ENCODE results near the gene PYM1. TPM values are rescaled to one million over a fixed set of nuclear protein-coding genes. Genes with fewer than 3 reads are reported as not detected.

Gene PYM1
- total and polyA plus RNA-seq, 7 donors = 14.6 to 39.8 (median 19.0) TPM

DNA sequence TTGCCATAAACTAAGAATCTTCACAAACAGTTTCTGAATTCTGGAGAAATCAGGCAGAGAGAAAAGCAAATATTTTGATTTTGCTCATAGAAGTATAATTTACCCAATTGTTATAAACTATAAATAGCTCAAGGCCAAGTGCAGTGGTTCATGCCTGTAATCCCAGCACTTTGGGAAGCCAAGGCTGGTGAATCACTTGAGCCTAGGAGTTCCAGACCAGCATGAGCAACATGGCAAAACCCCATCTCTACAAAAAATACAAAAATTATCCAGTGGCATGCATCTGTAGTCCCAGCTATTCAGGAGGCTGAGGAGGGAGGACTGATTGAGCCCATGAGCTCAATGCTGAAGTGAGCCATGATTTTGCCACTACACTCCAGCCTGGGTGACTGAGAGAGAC is 65.4 kb downstream of the PYM1 start:
- ATAC-seq (no peak), DNase-seq (no peak)
- Histone ChIP-seq H3K9me3 (peaks cover 7% of the 10 kb centered on the region), H3K27me3 (ENCODE audit: insufficient read depth in 3 of 3, low read length in 2 of 3) (no peaks in the 10 kb centered on the region), H3K27ac (no peak overlapping the region), H3K36me3 (ENCODE audit: insufficient read depth in 1 of 2, low read depth in 1 of 2) (no peaks in the 10 kb centered on the region), H3K4me3 (no peak overlapping the region), H3K4me1 (no peaks in the 10 kb centered on the region)
- TF ChIP-seq CTCF (IDR thresholded peaks at IDR 0.05) = no peak
- intact Hi-C loops (cut with DNase I) = no loop called here

DNA sequence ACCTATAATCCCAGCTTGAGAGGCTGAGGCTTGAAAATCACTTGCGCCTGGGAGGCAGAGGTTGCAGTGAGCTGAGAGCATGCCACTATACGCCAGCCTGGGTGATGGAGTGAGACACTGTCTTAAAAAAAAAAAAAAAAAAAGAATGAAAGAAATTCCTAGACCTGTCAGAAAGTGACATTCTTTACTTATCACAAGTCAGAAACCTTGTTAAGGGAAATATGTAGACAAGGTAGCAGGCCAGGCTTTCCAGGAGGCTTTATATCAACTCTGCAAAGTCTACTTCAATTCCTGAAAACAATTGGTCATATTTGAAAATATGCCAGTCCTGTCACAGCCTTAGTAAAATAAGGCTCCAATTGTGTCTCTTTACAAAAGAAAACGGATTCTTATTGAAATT is 65.8 kb downstream of the PYM1 start:
- WGBS, 3 donors = 67 to 85% (median 83%) methylated on average over 3 of the region's 3 CpGs
- Histone ChIP-seq H3K9me3 (peaks cover 7% of the 10 kb centered on the region), H3K27me3 (ENCODE audit: insufficient read depth in 3 of 3, low read length in 2 of 3) (no peaks in the 10 kb centered on the region), H3K27ac (no peak overlapping the region), H3K4me3 (no peak overlapping the region), H3K4me1 (no peaks in the 10 kb centered on the region), H3K36me3 (ENCODE audit: insufficient read depth in 1 of 2, low read depth in 1 of 2) (no peaks in the 10 kb centered on the region)
- no peak for DNase-seq
- intact Hi-C loops (cut with DNase I) = no loop called here
- no peak for TF ChIP-seq CTCF (IDR thresholded peaks at IDR 0.05)
- no peak for ATAC-seq

DNA sequence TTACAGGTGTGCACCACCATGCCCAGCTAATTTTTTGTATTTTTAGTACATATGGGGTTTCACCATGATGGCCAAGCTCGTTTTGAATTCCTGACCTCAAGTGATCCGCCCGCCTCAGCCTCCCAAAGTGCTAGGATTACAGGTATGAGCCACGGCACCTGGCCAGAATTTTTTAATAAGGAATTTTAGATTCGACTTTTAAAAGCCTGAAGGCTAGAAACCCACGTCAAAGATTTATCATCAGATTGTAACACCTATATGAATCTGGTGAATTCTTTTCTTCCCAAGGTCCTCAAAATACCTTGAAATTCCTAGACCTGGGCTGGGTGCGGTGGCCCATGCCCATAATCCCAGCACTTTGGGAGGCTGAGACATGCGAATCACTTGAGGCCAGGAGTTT is 66.3 kb downstream of the PYM1 start:
- DNase-seq (no peak), ATAC-seq (no peak)
- Histone ChIP-seq H3K27ac (no peak overlapping the region), H3K4me3 (no peak overlapping the region), H3K27me3 (ENCODE audit: insufficient read depth in 3 of 3, low read length in 2 of 3) (no peaks in the 10 kb centered on the region), H3K36me3 (ENCODE audit: insufficient read depth in 1 of 2, low read depth in 1 of 2) (no peaks in the 10 kb centered on the region), H3K9me3 (peaks cover 7% of the 10 kb centered on the region), H3K4me1 (no peaks in the 10 kb centered on the region)
- no peak for TF ChIP-seq CTCF (IDR thresholded peaks at IDR 0.05)
- WGBS, 3 donors = 88 to 90% (median 89%) methylated on average over 8 of the region's 8 CpGs
- intact Hi-C loops (cut with DNase I) = no loop called here

GRCh38 chr12:55852740-55853139 is 75.0 kb downstream of the PYM1 start:
- no peak for DNase-seq
- TF ChIP-seq CTCF (IDR thresholded peaks at IDR 0.05) = no peak
- Histone ChIP-seq H3K4me3 (no peak overlapping the region), H3K4me1 (no peaks in the 10 kb centered on the region), H3K9me3 (no peaks in the 10 kb centered on the region), H3K27ac (no peak overlapping the region), H3K36me3 (ENCODE audit: insufficient read depth in 1 of 2, low read depth in 1 of 2) (no peaks in the 10 kb centered on the region), H3K27me3 (ENCODE audit: insufficient read depth in 3 of 3, low read length in 2 of 3) (peaks cover 0 to 20% (median 3%) of the 10 kb centered on the region in 3 donors)
- no peak for ATAC-seq
- WGBS, 3 donors = 34 to 39% (median 38%) methylated on average over 1 of the region's 1 CpG
- intact Hi-C loops (cut with DNase I) = no loop called here

Other genes with a start within 250 kb of the PYM1 start
- gene ITGA7, start 220.0 kb downstream of the PYM1 start, total RNA-seq = 100 to 1,000 TPM; 297 to 433 (median 350) TPM
- 100 to 1,000 TPM in 2 of 3 donors, 10 to 100 TPM in 1; 51.8 to 254 (median 152) TPM for gene ITGA7, start 220.0 kb downstream of the PYM1 start, polyA plus RNA-seq
- gene BLOC1S1, start 211.8 kb downstream of the PYM1 start, total RNA-seq = 100 to 1,000 TPM; 127 to 193 (median 165) TPM
- gene BLOC1S1, start 211.8 kb downstream of the PYM1 start, polyA plus RNA-seq = 100 to 1,000 TPM; 185 to 260 (median 228) TPM
- 10 to 100 TPM; 11.4 to 25.4 (median 16.0) TPM for gene RDH5, start 207.5 kb downstream of the PYM1 start, total RNA-seq
- gene RDH5, start 207.5 kb downstream of the PYM1 start, polyA plus RNA-seq = 10 to 100 TPM in 2 of 3 donors, 1 to 10 TPM in 1; 7.0 to 14.0 (median 11.9) TPM
- 1,000 to 10,000 TPM in 2 of 4 donors, 100 to 1,000 TPM in 2; 592 to 1,401 (median 983) TPM for gene CD63, start 198.9 kb downstream of the PYM1 start, total RNA-seq
- 1,000 to 10,000 TPM; 1,147 to 2,407 (median 1,257) TPM for gene CD63, start 198.9 kb downstream of the PYM1 start, polyA plus RNA-seq
- gene GDF11, start 184.8 kb downstream of the PYM1 start, total RNA-seq = 1 to 10 TPM in 3 of 4 donors, under 1 TPM in 1; 0.88 to 4.8 (median 1.4) TPM
- 1 to 10 TPM in 2 of 3 donors, under 1 TPM in 1; 0.34 to 3.7 (median 2.3) TPM for gene GDF11, start 184.8 kb downstream of the PYM1 start, polyA plus RNA-seq
- 10 to 100 TPM; 38.3 to 52.6 (median 43.0) TPM for gene SARNP, start 110.2 kb downstream of the PYM1 start, total RNA-seq
- gene SARNP, start 110.2 kb downstream of the PYM1 start, polyA plus RNA-seq = 10 to 100 TPM; 72.6 to 98.0 (median 81.5) TPM
- 10 to 100 TPM; 12.6 to 27.2 (median 15.0) TPM for gene ORMDL2, start 109.9 kb downstream of the PYM1 start, total RNA-seq
- 10 to 100 TPM; 21.6 to 68.2 (median 24.3) TPM for gene ORMDL2, start 109.9 kb downstream of the PYM1 start, polyA plus RNA-seq
- gene DNAJC14, start 98.3 kb downstream of the PYM1 start, total RNA-seq = 10 to 100 TPM; 10.8 to 15.5 (median 12.6) TPM
- gene DNAJC14, start 98.3 kb downstream of the PYM1 start, polyA plus RNA-seq = 10 to 100 TPM; 10.5 to 23.8 (median 20.1) TPM
- 1 to 10 TPM; 1.4 to 2.8 (median 1.8) TPM for gene MMP19, start 85.0 kb downstream of the PYM1 start, total RNA-seq
- gene MMP19, start 85.0 kb downstream of the PYM1 start, polyA plus RNA-seq = 1 to 10 TPM in 2 of 3 donors, under 1 TPM in 1; 0.66 to 4.1 (median 1.1) TPM
- gene DGKA, start 3.3 kb upstream of the PYM1 start, total RNA-seq = 1 to 10 TPM; 4.3 to 5.4 (median 4.9) TPM
- 1 to 10 TPM; 2.0 to 2.6 (median 2.0) TPM for gene DGKA, start 3.3 kb upstream of the PYM1 start, polyA plus RNA-seq
- gene PMEL, start 38.1 kb upstream of the PYM1 start, total RNA-seq = under 1 TPM in 1 of 4 donors, not detected in 3; 0.37 TPM
- gene PMEL, start 38.1 kb upstream of the PYM1 start, polyA plus RNA-seq = under 1 TPM; 0.14 to 0.23 (median 0.20) TPM
- gene CDK2, start 38.9 kb upstream of the PYM1 start, total RNA-seq = 10 to 100 TPM in 1 of 4 donors, 1 to 10 TPM in 3; 6.3 to 12.0 (median 7.9) TPM
- 10 to 100 TPM in 2 of 3 donors, 1 to 10 TPM in 1; 5.1 to 13.9 (median 10.2) TPM for gene CDK2, start 38.9 kb upstream of the PYM1 start, polyA plus RNA-seq
- gene RAB5B, start 46.2 kb upstream of the PYM1 start, total RNA-seq = 100 to 1,000 TPM in 2 of 4 donors, 10 to 100 TPM in 2; 92.8 to 107 (median 103) TPM
- gene RAB5B, start 46.2 kb upstream of the PYM1 start, polyA plus RNA-seq = 10 to 100 TPM; 36.8 to 83.6 (median 52.1) TPM
- 10 to 100 TPM; 12.1 to 24.6 (median 15.6) TPM for gene SUOX, start 69.4 kb upstream of the PYM1 start, total RNA-seq
- gene SUOX, start 69.4 kb upstream of the PYM1 start, polyA plus RNA-seq = 10 to 100 TPM; 13.8 to 25.5 (median 15.5) TPM
- gene IKZF4, start 93.1 kb upstream of the PYM1 start, total RNA-seq = 1 to 10 TPM; 5.9 to 8.2 (median 8.1) TPM
- gene IKZF4, start 93.1 kb upstream of the PYM1 start, polyA plus RNA-seq = 1 to 10 TPM; 1.6 to 5.2 (median 2.3) TPM
- gene RPS26, start 114.0 kb upstream of the PYM1 start, total RNA-seq = 10 to 100 TPM; 16.6 to 49.8 (median 23.6) TPM
- 1,000 to 10,000 TPM in 1 of 3 donors, 100 to 1,000 TPM in 2; 712 to 1,360 (median 853) TPM for gene RPS26, start 114.0 kb upstream of the PYM1 start, polyA plus RNA-seq
- 1 to 10 TPM in 2 of 4 donors, under 1 TPM in 2; 0.71 to 3.9 (median 1.3) TPM for gene ERBB3, start 152.3 kb upstream of the PYM1 start, total RNA-seq
- under 1 TPM; 0.13 to 0.26 (median 0.26) TPM for gene ERBB3, start 152.3 kb upstream of the PYM1 start, polyA plus RNA-seq
- gene PA2G4, start 176.7 kb upstream of the PYM1 start, total RNA-seq = 100 to 1,000 TPM in 3 of 4 donors, 10 to 100 TPM in 1; 75.3 to 138 (median 112) TPM
- gene PA2G4, start 176.7 kb upstream of the PYM1 start, polyA plus RNA-seq = 100 to 1,000 TPM; 115 to 258 (median 157) TPM
- 1,000 to 10,000 TPM; 2,052 to 2,475 (median 2,223) TPM for gene RPL41, start 188.7 kb upstream of the PYM1 start, total RNA-seq
- gene RPL41, start 188.7 kb upstream of the PYM1 start, polyA plus RNA-seq = 1,000 to 10,000 TPM; 3,632 to 4,096 (median 3,726) TPM
- 10 to 100 TPM in 1 of 4 donors, 1 to 10 TPM in 3; 5.0 to 10.3 (median 6.6) TPM for gene ZC3H10, start 190.4 kb upstream of the PYM1 start, total RNA-seq
- 1 to 10 TPM; 3.5 to 7.8 (median 4.5) TPM for gene ZC3H10, start 190.4 kb upstream of the PYM1 start, polyA plus RNA-seq
- gene ESYT1, start 200.4 kb upstream of the PYM1 start, total RNA-seq = 10 to 100 TPM; 36.7 to 57.4 (median 44.4) TPM
- gene ESYT1, start 200.4 kb upstream of the PYM1 start, polyA plus RNA-seq = 10 to 100 TPM; 20.2 to 40.6 (median 21.0) TPM
- gene MYL6B, start 224.7 kb upstream of the PYM1 start, total RNA-seq = 1,000 to 10,000 TPM in 1 of 4 donors, 100 to 1,000 TPM in 3; 113 to 2,222 (median 606) TPM
- gene MYL6B, start 224.7 kb upstream of the PYM1 start, polyA plus RNA-seq = 100 to 1,000 TPM; 151 to 786 (median 413) TPM
- gene MYL6, start 230.5 kb upstream of the PYM1 start, total RNA-seq = 100 to 1,000 TPM; 216 to 395 (median 291) TPM
- 100 to 1,000 TPM; 384 to 711 (median 489) TPM for gene MYL6, start 230.5 kb upstream of the PYM1 start, polyA plus RNA-seq